Kidney (tissue), 14 donors: ENCODE measurements around the gene VSIG8. TPM values are rescaled to one million over a fixed set of nuclear protein-coding genes. Genes with fewer than 3 reads are reported as not detected.

ENCODE experiments used
- DNase-seq, 5 donors: peaks; one replicate each; pipeline ENCODE4 v3.0.0-alpha.2; 2013 to 2020
- FAIRE-seq: peaks from 2 replicates; lab custom pipeline; 2012; peaks lifted over from hg19 to GRCh38; lab: Jason Lieb, UNC
- H3K27ac ChIP-seq, 2 donors: one replicate each; pipeline ENCODE4 v1.7.0; 2013; ENCODE audit warnings: low read depth in 2 of 2, low read length in 2 of 2, inconsistent platforms in 1 of 2
- H3K27me3 ChIP-seq: one replicate; pipeline ENCODE4 v1.7.1; 2013; ENCODE audit warnings: low read length, inconsistent platforms; ENCODE audit not compliant: control insufficient read depth, insufficient read depth
- H3K36me3 ChIP-seq, 3 donors: one replicate each; pipeline versions ENCODE4 v1.7.0 to v1.7.1; 2013; ENCODE audit warnings: low read length in 3 of 3, control low read depth in 1 of 3, inconsistent platforms in 1 of 3; ENCODE audit not compliant: insufficient read depth in 3 of 3, control insufficient read depth in 2 of 3
- H3K4me1 ChIP-seq, 3 donors: one replicate each; pipeline versions ENCODE4 v1.7.0 to v1.7.1; 2013; ENCODE audit warnings: low read length in 3 of 3, inconsistent platforms in 1 of 3, low read depth in 1 of 3; ENCODE audit not compliant: control insufficient read depth in 2 of 3, insufficient read depth in 2 of 3
- H3K4me3 ChIP-seq, 3 donors: one replicate each; pipeline versions ENCODE4 v1.7.0 to v1.8.1; 2013; ENCODE audit warnings: low read length in 3 of 3, control low read depth in 1 of 3, inconsistent platforms in 1 of 3
- H3K9ac ChIP-seq, 3 donors: one replicate each; pipeline versions ENCODE4 v1.7.0 to v1.7.1; 2013; ENCODE audit warnings: low read length in 3 of 3, control low read depth in 1 of 3, inconsistent platforms in 1 of 3
- H3K9me3 ChIP-seq, 3 donors: one replicate each; pipeline versions ENCODE4 v1.7.0 to v1.7.1; 2013; ENCODE audit warnings: low read length in 3 of 3, control low read depth in 1 of 3, inconsistent platforms in 1 of 3; ENCODE audit not compliant: control insufficient read depth in 2 of 3, insufficient read depth in 1 of 3
- intact Hi-C: fragments of 100-400 bp; cut with DNase I; formaldehyde crosslinking; loops from one replicate; pipeline ENCODE4 v1.11.1; 2022
- polyA plus RNA-seq: library from polyadenylated mRNA; stranded (reverse); fragments of 350-450 nt; fragmentation: Illumina TruSeq; extraction: RNeasy Lipid Tissue Mini Kit (QIAGEN cat#74804); gene quantifications from one replicate; pipeline ENCODE4 v1.2.3, GENCODE V29; 2014; ENCODE audit warnings: low read depth, low replicate concordance; ENCODE audit not compliant: insufficient read depth
- total RNA-seq: library from RNA; stranded (reverse); fragmentation: NEBNext Ultra II Directional; extraction: Animal tissue kit (Norgen Biotek cat#: 25700); gene quantifications from one replicate; pipeline ENCODE4 v1.2.1, GENCODE V29; 2021
- TF ChIP-seq, protein P1 (sequence below): IDR thresholded peaks from 3 replicates; pipeline ENCODE4 v1.5.1; 2012; ENCODE audit warnings: mild to moderate bottlenecking, moderate library complexity, borderline replicate concordance; ENCODE audit not compliant: insufficient read depth; ENCODE audit errors: extremely low read depth
- donor health status: control.
- donor health status: control.
- donor health status: control.
- donor health status: control.
- donor health status: control.
- donor health status: DM: yes; HTN: yes; CAD: no.
- donor health status: Normal renal cell carcinoma (clear cell type).

Gene VSIG8
- total and polyA plus RNA-seq, 2 donors from 2014 or later, result 8.1 TPM; not detected in 1

GRCh38 chr1:159868766-159869165 is 6.3 kb upstream of the VSIG8 start:
- Histone ChIP-seq H3K36me3 (no peaks in the 10 kb centered on the region), H3K4me1 (peaks cover 0 to 9% (median 8%) of the 10 kb centered on the region in 3 donors), H3K27ac (no peak overlapping the region), H3K9ac (no peak overlapping the region), H3K4me3 (no peak overlapping the region), H3K27me3 (no peaks in the 10 kb centered on the region), H3K9me3 (no peaks in the 10 kb centered on the region)
- TF ChIP-seq, protein P1, sequence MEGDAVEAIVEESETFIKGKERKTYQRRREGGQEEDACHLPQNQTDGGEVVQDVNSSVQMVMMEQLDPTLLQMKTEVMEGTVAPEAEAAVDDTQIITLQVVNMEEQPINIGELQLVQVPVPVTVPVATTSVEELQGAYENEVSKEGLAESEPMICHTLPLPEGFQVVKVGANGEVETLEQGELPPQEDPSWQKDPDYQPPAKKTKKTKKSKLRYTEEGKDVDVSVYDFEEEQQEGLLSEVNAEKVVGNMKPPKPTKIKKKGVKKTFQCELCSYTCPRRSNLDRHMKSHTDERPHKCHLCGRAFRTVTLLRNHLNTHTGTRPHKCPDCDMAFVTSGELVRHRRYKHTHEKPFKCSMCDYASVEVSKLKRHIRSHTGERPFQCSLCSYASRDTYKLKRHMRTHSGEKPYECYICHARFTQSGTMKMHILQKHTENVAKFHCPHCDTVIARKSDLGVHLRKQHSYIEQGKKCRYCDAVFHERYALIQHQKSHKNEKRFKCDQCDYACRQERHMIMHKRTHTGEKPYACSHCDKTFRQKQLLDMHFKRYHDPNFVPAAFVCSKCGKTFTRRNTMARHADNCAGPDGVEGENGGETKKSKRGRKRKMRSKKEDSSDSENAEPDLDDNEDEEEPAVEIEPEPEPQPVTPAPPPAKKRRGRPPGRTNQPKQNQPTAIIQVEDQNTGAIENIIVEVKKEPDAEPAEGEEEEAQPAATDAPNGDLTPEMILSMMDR, result no peak
- intact Hi-C loops, result no loop called here
- no peak for DNase-seq
- FAIRE-seq, result no peak

GRCh38 chr1:159867664-159868026 is 5.2 kb upstream of the VSIG8 start:
- FAIRE-seq (no peak), DNase-seq (peak; percentile 87 to 95 (median 90))
- intact Hi-C loops, result no loop called here
- H3K27ac ChIP-seq, result peak overlapping the region; percentile 54 to 59
- no peaks in the 10 kb centered on the region for H3K27me3 ChIP-seq
- no peak overlapping the region for H3K4me3 ChIP-seq
- H3K4me1 ChIP-seq, result peaks cover 0 to 9% (median 8%) of the 10 kb centered on the region in 3 donors
- H3K9me3 ChIP-seq, result no peaks in the 10 kb centered on the region
- H3K36me3 ChIP-seq, result no peaks in the 10 kb centered on the region
- H3K9ac ChIP-seq, result no peak overlapping the region
- TF ChIP-seq, protein P1, result no peak

GRCh38 chr1:159866905-159867663 is 4.6 kb upstream of the VSIG8 start:
- TF ChIP-seq, protein P1, result no peak
- Histone ChIP-seq H3K36me3 (no peaks in the 10 kb centered on the region), H3K4me1 (peaks cover 0 to 9% (median 8%) of the 10 kb centered on the region in 3 donors), H3K9me3 (no peaks in the 10 kb centered on the region), H3K9ac (no peak overlapping the region), H3K4me3 (no peak overlapping the region), H3K27ac (peak overlapping the region; percentile 9 to 54), H3K27me3 (no peaks in the 10 kb centered on the region)
- FAIRE-seq, result no peak
- DNase-seq, result no peak
- intact Hi-C loops, result no loop called here

- Histone ChIP-seq H3K27ac (no peak overlapping the region), H3K27me3 (no peaks in the 10 kb centered on the region), H3K36me3 (no peaks in the 10 kb centered on the region), H3K4me3 (no peak overlapping the region), H3K4me1 (peaks cover 0 to 9% (median 8%) of the 10 kb centered on the region in 3 donors), H3K9ac (no peak overlapping the region), H3K9me3 (no peaks in the 10 kb centered on the region)
- FAIRE-seq (no peak), DNase-seq (no peak)
- TF ChIP-seq, protein P1, result no peak
- intact Hi-C loops, result no loop called here
These were observed 3.6 kb upstream of the VSIG8 start for GRCh38 chr1:159866066-159866465.
